ENCODE data around the gene ELOVL3. TPM values are rescaled to one million over a fixed set of nuclear protein-coding genes. Genes with fewer than 3 reads are reported as not detected.

ELOVL3 gene
- total and polyA plus RNA-seq, 2 of the 13 experiments (the other 11 are each of a cell fraction or from before 2014, with no cell fraction given): 0.58 to 0.69 TPM

- TF ChIP-seq ZNF792 (CRISPR knock-in tag; IDR thresholded peaks at IDR 0.05) (0 out of 2 replicates have a peak, but pooled peaks have one; percentile 27), SNAPC2 (CRISPR knock-in tag; IDR thresholded peaks at IDR 0.05) (no peak), ZNF883 (CRISPR knock-in tag; IDR thresholded peaks at IDR 0.05; ENCODE audit: not compliant biosample characterization) (peak; percentile 46), KDM2A (CRISPR knock-in tag; IDR thresholded peaks at IDR 0.05; ENCODE audit: borderline replicate concordance, low read depth) (peak; percentile 78), ZNF737 (CRISPR knock-in tag; IDR thresholded peaks at IDR 0.05; ENCODE audit: borderline replicate concordance) (peak; percentile 94; the same call in 1 of the 2 replicates), ZSCAN21 (CRISPR knock-in tag; IDR thresholded peaks at IDR 0.05; ENCODE audit: borderline replicate concordance) (no peak), YY1 (IDR thresholded peaks at IDR 0.05; ENCODE audit: insufficient read depth, insufficient replicate concordance, low read depth, low read length) (peak; percentile 95), ISX (CRISPR knock-in tag; conservative IDR thresholded peaks at IDR 0.05) (no peak), SRF (IDR thresholded peaks at IDR 0.05; ENCODE audit: low read depth, low read length) (peak; percentile 69), MEIS2 (CRISPR knock-in tag; IDR thresholded peaks at IDR 0.05) (peak; percentile 84), ZIK1 (CRISPR knock-in tag; IDR thresholded peaks at IDR 0.05; ENCODE audit: borderline replicate concordance, low read depth) (0 out of 2 replicates have a peak, but pooled peaks have one; percentile 19), NFAT5 (CRISPR knock-in tag; IDR thresholded peaks at IDR 0.05) (peak; percentile 76), ZNF180 (CRISPR knock-in tag; IDR thresholded peaks at IDR 0.05; ENCODE audit: borderline replicate concordance, low read depth) (no peak), RAD21 (CRISPR knock-in tag; IDR thresholded peaks at IDR 0.05) (no peak), ZBTB42 (CRISPR knock-in tag; IDR thresholded peaks at IDR 0.05) (peak; percentile 74; the same call in 1 of the 2 replicates)
- TF ChIP-seq, protein P1, sequence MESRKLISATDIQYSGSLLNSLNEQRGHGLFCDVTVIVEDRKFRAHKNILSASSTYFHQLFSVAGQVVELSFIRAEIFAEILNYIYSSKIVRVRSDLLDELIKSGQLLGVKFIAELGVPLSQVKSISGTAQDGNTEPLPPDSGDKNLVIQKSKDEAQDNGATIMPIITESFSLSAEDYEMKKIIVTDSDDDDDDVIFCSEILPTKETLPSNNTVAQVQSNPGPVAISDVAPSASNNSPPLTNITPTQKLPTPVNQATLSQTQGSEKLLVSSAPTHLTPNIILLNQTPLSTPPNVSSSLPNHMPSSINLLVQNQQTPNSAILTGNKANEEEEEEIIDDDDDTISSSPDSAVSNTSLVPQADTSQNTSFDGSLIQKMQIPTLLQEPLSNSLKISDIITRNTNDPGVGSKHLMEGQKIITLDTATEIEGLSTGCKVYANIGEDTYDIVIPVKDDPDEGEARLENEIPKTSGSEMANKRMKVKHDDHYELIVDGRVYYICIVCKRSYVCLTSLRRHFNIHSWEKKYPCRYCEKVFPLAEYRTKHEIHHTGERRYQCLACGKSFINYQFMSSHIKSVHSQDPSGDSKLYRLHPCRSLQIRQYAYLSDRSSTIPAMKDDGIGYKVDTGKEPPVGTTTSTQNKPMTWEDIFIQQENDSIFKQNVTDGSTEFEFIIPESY (CRISPR knock-in tag; IDR thresholded peaks at IDR 0.05): no peak
Measured at GRCh38 chr10:102245082-102245931, 19.2 kb downstream of the ELOVL3 start, which contains the start of gene GBF1 (continued).

Measured in HepG2 (cell line).